Right forelimb (tissue), 1 donor: ENCODE data around the gene FEM1B.
A peak's percentile ranks its signal among the peaks of the same experiment; 100 is the strongest.

Experiments used
- DNase-seq: peaks from one replicate; pipeline ENCODE4 v3.0.0-alpha.2; 2018

FEM1B gene

DNA sequence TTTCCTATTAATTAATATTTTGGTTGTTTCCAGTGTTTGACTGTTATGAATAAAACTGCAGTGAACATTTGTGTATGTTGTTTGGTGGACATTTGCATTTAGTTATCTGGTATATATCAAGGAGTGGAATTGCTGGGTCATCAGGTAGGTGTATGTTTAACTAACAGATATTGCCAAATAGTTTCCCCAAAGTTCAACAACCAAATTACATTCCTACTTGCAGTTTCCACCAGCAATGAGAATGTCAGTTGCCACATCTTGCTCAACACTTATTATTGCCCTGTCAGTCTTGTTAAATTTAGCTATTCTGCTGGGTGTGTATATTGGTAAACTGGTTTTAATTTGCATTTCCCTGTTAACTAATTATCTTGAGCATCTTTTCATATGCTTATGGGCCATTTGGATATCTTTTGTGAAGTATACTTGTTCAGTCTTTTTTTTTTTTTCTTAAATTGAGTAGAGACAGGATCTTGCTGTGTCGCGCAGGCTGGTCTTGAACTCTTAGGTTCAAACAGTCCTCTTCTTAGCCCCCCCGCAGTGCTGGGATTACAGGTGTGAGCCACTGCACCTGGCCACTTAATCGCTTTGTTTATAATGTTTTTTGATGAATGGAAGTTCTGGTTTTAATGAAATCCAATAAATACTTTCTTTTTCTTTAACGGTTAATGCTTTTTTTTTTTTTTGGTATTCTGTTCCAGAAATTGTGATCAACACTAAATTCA, 7.9 kb downstream of the FEM1B start:
- no peak for DNase-seq

DNA sequence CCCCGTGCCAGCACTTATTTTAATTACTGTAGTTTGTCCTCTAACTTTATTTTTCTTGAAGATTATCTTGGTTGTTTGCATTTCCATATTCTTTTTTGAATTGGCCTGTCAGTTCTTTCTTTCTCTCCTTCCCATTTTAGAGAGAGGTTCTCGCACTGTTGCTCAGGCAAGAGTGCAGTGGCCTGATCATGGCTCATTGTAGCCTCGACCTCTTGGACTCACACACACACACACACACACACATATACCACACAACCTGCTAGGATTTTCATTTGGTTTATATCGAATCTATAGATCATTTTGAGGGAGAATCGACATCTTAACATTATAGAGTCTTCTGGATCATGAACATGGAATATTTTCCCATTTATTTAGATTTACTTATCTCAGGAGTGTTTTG, 8.7 kb downstream of the FEM1B start:
- DNase-seq: no peak

GRCh38 chr15:68289057-68289456, 11.5 kb downstream of the FEM1B start:
- no peak for DNase-seq

DNA sequence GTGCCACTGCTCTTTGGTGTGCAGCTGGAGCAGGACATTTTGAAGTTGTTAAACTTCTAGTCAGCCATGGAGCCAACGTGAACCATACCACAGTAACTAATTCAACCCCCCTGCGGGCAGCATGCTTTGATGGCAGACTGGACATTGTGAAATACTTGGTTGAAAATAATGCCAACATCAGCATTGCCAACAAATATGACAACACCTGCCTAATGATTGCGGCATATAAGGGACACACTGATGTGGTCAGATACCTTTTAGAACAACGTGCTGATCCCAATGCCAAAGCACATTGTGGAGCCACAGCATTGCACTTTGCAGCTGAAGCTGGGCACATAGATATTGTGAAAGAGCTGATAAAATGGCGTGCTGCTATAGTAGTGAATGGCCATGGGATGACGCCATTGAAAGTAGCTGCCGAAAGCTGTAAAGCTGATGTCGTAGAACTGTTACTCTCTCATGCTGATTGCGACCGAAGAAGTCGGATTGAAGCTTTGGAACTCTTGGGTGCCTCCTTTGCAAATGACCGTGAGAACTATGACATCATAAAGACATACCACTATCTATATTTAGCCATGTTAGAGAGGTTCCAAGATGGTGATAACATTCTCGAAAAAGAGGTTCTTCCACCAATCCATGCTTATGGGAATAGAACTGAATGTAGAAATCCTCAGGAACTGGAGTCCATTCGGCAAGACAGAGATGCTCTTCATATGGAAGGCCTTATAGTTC, 12.2 kb downstream of the FEM1B start:
- no peak for DNase-seq

- DNase-seq: no peak
Measured at GRCh38 chr15:68290715-68291114, 13.2 kb downstream of the FEM1B start.

DNA sequence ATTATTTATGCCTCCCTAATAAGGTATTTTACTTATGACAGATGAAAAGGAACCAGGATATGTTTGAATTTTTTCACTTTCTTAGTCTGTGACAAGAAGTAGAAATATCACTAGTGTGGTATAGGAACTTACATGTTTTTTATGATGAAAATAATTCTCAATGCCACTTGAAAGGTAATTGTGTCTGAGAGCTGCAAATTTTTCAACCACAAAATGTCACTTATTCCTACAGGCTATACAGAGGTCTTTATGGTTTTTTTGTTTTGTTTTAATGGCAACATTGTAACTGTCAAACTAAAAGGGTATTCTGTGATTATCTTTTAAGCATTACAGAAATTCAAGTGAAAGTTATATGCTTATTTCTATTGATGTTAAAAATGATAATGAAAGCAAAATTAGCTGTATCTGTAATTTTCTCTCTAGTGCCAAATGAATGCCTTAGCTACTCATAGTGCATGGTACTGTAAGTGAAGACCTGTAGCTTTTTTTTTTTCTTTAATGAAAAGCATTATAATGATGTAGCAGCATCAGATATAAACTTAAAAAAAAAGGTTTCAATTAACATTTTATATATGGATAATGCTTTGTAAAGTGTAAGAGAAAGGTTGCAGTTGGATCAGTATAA, 14.7 kb downstream of the FEM1B start:
- no peak for DNase-seq

DNA sequence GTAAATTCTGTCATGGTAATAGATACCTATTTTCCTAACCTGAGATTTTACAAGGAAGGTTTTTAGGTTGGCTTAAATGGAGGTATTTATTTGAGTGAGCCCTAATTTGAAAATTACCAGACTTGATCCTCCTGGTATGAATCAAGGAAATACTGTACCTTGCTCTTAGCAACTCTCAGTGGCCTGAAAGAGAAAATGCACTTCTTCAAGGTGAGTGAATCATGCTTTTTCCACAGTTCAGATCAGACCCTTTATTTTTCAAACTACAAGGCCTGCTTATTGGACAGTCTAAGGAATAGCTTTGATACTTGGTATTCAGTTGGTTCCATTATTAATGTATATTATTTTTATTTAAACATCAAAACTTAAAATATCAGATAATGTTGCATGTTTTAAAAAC, 15.4 kb downstream of the FEM1B start:
- no peak for DNase-seq

GRCh38 chr15:68295014-68295805, 17.7 kb downstream of the FEM1B start:
- no peak for DNase-seq

DNA sequence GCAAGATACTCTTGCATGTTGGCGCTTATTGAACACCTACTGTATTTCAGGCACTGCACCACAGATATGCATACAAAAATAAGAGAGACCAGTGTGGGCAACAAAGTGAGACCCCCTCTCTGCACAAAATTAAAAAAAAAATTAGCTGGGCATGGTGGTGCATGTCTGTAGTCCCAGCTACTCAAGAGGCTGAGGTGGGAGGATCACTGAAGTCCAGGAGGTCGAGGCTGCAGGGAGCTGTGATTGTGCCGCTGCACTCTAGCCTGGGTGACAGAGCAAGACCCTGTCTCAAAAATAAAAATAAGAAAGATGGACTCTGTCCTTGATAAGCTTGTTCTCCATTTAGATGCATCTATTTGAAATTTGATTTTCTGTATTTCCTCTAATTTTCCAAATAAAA, 20.8 kb downstream of the FEM1B start:
- no peak for DNase-seq

DNA sequence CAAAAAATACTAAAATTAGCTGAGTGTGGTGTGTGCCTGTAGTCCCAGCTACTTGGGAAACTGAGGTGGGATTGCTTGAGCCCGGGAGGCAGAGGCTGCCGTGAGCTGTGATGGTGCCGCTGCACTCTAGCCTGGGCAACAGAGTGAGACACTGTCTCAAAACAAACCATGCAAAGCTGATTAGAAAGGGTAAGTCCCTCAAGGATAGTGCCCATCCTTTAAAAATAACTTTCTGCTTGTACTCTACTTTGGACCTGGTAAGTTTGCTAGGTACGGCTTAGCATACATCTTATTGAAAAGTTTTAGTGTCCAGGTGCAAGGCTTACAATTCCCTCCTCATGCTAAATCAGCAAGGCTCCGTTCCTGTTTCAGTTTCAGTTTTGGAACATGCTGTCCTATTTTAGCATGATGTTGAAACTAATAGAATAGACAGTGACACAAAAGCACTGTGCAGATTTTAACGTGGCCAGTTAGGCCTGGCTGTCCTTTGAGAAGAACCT, 21.4 kb downstream of the FEM1B start:
- DNase-seq: no peak

GRCh38 chr15:68299436-68299835, 21.9 kb downstream of the FEM1B start:
- DNase-seq: no peak

DNA sequence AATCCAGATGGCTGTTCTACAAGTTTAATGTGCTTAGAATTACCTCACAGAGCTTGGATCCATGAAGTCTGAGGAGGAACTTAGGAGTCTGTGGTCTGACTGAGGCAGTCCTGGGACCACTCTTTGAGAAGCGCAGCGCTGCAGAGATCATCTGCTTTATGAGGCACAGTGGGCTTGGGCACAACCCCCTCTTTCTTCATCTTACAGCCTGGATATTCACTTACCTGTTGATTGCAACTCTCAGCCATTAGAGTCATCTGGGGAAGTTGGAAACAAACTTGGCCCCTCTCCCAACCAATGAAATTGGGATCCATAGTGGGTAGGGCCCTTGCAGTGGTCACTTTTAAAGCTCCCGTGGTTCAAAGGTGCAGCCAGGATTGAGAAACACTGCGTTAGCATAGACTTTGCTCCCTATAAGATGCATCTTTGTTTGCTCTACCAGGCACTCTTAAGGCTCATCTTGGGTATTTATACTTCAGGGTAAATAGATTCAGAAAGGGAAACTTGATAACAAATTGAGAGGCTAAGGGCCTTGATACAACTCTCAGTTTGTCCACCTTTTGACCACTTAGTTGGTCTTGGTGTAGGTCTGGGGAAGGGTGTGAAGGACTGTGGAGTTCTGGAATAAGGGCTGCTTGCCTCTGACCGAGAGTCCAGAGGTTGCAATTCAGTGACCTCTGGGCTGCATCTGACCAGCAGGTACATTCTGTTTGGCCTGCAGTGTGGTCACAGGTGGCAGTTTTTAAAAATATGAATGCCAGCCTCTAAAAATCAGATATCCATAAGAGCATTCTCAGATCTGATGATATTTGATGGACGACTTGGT, 22.8 kb downstream of the FEM1B start:
- DNase-seq: no peak

DNA sequence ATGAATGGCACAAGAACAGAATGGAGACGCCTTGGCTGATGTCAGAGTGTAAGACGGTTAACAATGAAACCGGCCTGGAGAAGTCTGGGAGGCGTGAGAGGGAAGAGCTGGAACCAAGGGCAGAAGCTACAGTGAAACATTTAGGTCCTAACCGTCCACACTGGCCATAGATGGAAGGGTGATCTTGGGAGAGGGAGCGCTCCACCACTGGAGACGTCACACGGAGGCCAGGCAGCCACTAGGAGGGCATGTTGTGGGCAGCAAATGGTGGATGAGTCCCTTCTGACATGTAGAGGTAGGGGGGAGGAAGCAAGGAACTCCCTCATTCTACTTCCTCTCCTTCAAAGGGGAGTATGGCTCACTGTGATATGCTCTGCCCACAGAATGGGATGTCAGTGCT, 23.8 kb downstream of the FEM1B start:
- DNase-seq: no peak

DNA sequence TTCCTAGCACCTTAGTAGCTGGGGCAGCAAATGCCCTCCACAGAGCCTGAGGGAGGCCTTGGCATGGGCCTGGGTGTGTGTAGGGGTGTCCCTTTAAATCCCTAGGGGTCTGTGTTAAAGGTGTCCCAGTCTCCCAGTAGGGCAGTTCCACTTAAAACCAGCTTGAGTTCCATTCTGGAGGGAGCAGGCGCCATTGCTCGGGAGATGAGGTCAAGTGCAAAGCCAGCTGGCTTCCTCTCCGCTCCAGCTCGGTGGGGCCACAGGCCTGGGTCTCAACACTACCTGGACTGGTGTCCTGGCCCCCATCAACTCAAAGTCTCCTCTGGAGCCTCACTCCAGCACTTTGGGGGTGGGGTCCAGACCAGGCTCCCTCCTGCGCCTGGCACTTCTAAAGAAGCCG, 25.2 kb downstream of the FEM1B start:
- DNase-seq: no peak

GRCh38 chr15:68303134-68303533, 25.6 kb downstream of the FEM1B start:
- no peak for DNase-seq

GRCh38 chr15:68303560-68304436, 26.3 kb downstream of the FEM1B start:
- peak; percentile 24 for DNase-seq

GRCh38 chr15:68304589-68305337, 27.2 kb downstream of the FEM1B start:
- DNase-seq: peak; percentile 41

DNA sequence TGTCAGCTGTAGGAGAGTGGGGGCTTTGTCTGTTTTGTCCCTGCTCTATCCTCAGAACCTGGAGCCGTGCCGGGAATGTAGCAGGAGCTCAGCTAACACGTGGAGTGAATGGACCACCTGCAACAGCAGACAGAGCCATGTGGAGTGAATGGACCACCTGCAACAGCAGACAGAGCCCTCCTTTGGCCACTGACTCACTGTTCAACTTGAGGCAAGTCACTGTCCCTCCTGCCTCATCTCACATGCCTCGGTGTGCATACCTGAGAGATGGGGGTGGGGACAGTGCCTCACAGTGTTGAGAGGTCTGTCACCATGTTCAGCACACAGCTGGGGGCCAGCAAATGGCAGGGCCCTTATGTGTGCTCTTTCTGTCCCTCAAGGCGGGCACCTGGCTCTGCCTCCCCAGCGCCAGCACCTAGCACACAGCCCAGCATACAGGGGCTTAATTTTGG, 27.9 kb downstream of the FEM1B start:
- no peak for DNase-seq

DNA sequence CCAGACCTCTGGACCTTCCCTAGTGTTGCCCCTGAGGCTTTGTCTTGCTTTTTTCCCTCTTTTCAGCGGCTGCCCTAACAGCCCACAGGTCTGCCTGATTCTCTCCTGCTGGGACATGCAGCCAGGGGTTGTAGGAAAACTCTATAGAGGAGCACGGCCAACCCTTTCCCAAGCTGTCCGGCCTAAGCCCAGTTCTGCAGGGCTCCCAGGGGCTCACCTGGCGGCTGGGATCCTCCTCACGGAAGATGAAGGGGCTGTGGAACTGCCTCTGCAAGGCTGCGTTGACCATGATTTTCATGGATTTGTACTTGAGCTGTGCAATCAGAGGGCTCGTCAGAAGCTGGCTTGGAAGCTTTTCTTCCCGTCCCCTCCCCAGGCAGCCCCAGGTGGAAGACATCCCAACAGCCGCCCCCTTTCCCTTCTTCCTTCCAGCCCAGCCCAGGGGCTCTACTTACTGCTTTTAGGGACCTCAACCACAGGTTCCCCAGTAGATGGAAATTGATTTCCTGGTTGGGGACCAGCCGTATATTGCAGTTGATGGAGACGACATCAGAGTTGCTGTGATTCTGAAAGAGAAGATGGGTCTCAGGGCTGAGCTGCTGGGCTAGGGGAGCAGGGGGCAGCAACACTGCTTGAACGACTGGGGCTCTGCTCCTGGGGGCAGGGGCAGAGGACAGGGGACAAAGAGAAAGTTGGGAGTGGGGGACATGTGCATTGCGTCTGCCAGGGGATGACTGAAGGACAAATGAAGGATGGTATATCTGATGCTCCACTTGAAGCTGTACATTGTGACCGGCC, 29.8 kb downstream of the FEM1B start:
- DNase-seq: peak; percentile 32
